ENCODE results near the gene EID2B. TPM values are rescaled to one million over a fixed set of nuclear protein-coding genes. Genes with fewer than 3 reads are reported as not detected.

The EID2B gene
- total and polyA plus RNA-seq, 10 of the 15 experiments (the other 5 are each of a cell fraction or from before 2014, with no cell fraction given) = 2.9 to 10.1 (median 5.0) TPM

DNA sequence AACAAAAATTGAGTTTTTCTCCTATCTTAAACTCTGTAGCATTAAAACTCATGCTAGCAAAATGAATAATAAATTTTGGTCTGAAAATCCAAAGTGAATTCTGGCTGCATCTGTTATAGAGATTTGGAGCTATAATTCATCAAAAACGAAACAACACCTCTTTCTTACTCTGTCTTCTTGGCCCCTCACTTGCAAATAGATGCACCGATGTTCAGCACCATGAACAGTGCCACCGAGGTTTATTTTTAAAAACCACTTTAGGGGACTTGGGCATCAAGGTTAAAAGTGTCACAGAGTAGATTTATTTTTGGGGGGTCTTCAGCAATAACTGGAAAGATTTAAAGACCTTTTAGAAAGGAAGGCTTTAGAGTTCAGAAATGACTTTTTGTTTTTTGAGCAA lies 33.4 kb upstream of the EID2B start:
- TF ChIP-seq REST (IDR thresholded peaks at IDR 0.05; ENCODE audit: low read depth, low read length) (peak; percentile 72), USF2 (IDR thresholded peaks at IDR 0.05; ENCODE audit: borderline replicate concordance, low read depth, low read length) (no peak), YBX1 (IDR thresholded peaks at IDR 0.05) (no peak)
- Histone ChIP-seq H3K4me3 (no peak overlapping the region), H3K9ac (ENCODE audit: control insufficient read depth, insufficient read depth, low read length) (no peak overlapping the region), H3K4me1 (ENCODE audit: control insufficient read depth, insufficient read depth, low read length) (no peaks in the 10 kb centered on the region), H4K20me1 (ENCODE audit: control insufficient read depth, insufficient read depth) (no peaks in the 10 kb centered on the region), H2AFZ (ENCODE audit: control insufficient read depth, low read depth, low read length) (no peak overlapping the region), H3K27ac (ENCODE audit: control insufficient read depth, insufficient read depth) (no peak overlapping the region), H3K27me3 (replicated peaks in 1 of 2; ENCODE audit: control insufficient read depth in 2 of 2, insufficient read depth in 2 of 2, low read length in 1 of 2) (no peaks in the 10 kb centered on the region), H3K9me3 (replicated peaks; ENCODE audit: control insufficient read depth, insufficient read depth, low read length) (no peaks in the 10 kb centered on the region), H3K79me2 (ENCODE audit: control insufficient read depth, insufficient read depth, low read length) (no peaks in the 10 kb centered on the region), H3K4me2 (ENCODE audit: control insufficient read depth, insufficient read depth) (no peak overlapping the region), H3K36me3 (ENCODE audit: control insufficient read depth in 2 of 2, insufficient read depth in 2 of 2, low read length in 1 of 2) (no peaks in the 10 kb centered on the region)
- BruUV-seq (replicated peaks) = no TSS peak
- POLR2A ChIA-PET = no interaction called here
- ATAC-seq (no peak), DNase-seq (ENCODE audit: low read depth, low spot score) (no peak), FAIRE-seq (no peak)
- SMC1A ChIA-PET (ENCODE audit: uncharacterized antibody, unreplicated experiment) = no interaction called here
- in situ Hi-C loops (cut with MboI) = no loop called here
- RAD21 ChIA-PET (ENCODE audit: unreplicated experiment) = interaction anchor here (1.4 kb wide), 1 partner anchor 105 kb away, joined by 3 read pairs; no protein-coding TSS in a partner anchor
- CTCF ChIA-PET = no interaction called here
- intact Hi-C loops (cut with micrococcal nuclease; ENCODE audit: unreplicated experiment) = no loop called here
- 15% methylated on average over 3 of the region's 3 CpGs for WGBS (ENCODE audit: insufficient coverage, insufficient replicate concordance, low lambda C conversion rate, missing lambda C conversion rate)
